T follicular helper cell (primary cell): ENCODE measurements around the gene MAN2A1.
"Not testable (repeated sequence)": the region's sequence is repeated elsewhere in the genome, so short reads cannot be mapped to it uniquely, and the experiment has no call there.

ENCODE experiments used
- DNase-seq: peaks from one replicate; pipeline ENCODE4 v3.0.0-alpha.2; 2020; ENCODE audit warnings: low read depth

The MAN2A1 gene

DNA sequence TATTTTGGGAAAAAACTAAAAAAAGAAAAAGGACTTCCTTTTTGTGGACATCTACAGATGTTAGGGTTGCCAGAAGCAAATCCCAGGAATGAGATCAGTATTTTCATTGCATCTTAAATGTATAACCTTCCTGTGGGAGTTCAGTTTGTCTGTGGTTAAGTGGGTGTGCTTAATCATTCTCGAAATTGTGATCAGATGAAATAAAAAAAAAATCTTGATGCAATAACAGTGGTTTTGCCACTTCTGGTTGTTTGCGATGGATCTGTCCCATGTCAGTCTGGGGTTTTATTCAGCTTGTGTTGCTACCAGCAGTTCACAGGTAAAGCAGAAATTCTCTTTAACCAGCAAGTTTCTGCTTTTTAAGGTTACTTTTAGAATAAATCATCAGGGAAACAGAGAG, 179.0 kb downstream of the MAN2A1 start:
- no peak for DNase-seq

DNA sequence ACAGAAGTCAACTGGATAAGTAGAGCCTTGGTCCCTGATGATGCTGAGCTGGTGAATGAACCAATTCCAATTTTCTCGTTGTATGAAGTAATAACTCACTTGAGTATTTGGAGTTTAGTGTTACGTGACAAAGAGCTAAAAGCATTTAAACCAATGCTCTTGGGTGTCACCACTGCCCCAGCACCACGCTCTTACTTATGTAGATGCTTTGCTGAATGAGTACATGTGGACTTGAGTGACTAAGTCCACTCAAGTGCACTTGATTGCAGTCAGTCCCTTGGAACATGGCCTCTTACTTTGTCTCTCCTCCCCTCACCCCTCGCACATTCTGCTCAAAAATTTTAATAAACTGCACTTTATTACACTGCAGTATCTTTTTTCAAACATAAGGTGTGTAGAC, 184.0 kb downstream of the MAN2A1 start:
- DNase-seq, result no peak

DNA sequence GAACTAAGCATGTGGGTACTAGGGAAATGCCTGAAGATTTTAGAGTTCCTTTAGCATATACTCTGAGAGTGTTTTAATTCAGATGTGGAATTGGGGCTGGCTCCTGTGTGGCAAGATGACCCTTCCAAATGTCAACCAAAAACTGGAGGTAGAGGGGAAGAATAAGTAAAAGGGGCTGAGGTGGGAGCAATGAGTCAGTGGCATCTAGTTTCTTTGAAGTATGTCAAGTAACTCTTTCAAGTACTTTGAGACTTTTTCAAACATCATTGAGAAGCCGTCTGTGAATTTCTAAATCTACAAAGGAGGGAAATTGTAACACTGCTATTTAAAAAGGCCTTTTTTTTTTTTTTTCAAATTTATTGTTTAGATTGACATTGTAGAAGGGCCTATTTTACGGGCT, 184.4 kb downstream of the MAN2A1 start:
- DNase-seq, result no peak

DNA sequence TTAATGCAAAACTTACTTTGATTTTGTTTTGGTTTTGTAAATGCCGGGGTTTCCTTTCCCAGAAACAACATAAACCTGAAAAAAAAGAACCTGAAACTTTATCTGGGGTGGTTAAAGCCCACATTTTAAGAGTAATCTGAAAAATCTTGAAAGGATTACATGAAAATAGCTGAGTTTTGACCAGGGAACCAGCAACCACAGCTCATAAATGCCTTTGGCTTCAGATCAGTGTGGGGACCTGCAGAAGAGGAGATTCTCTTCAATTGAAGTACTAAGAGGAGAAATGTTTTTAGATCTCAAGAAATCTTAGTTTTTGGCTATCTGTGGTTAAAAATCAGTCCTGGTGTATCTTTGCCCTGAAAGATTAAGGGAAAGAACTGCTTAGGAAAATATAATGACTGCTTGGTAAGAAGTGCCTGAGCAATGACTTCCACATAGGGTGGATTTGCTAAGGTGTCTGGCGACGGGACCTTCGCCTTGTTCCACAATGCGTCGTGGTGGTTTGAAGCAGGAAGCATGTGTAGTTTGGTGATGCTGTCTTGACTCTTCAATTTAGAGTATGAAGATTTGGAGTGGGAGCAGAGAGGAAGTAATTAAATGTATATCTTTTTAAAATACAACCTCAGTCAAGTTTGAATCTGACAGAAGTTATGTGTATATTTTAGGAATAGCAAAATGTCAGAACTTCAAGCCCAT, 186.5 kb downstream of the MAN2A1 start:
- DNase-seq, result no peak

DNA sequence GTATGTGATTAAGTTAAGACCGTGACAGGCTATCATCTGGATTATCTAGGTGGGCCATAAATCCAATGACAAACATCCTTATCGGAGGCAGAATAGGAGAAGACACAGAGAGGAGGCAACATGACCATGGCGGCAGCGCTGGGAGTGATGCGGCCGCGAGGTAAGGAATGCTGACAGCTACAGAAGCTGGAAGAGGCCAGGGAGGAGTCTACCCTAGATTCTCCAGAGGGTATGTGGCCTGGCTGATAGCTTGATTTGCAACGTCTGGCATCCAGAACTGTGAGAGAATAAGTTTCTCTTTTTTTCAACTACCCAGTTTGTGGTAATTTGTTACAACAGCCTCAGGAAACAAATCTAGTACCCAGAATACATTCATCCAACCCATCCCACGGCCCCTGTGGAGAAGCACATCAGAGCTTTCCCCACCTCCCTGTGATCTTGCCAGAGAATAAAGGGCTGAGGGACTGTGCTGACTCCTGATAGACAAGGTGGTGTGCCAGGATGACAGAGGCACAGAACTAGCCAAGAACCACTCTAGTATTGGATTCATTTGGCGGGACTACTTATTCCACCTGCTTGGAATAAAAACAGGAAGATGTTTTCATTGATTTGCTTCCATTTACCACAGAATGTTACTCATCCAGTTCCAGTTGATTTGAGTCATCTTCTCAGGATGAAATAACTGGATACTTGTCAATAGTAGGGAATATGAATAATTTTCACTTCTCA, 187.4 kb downstream of the MAN2A1 start:
- no peak for DNase-seq

DNA sequence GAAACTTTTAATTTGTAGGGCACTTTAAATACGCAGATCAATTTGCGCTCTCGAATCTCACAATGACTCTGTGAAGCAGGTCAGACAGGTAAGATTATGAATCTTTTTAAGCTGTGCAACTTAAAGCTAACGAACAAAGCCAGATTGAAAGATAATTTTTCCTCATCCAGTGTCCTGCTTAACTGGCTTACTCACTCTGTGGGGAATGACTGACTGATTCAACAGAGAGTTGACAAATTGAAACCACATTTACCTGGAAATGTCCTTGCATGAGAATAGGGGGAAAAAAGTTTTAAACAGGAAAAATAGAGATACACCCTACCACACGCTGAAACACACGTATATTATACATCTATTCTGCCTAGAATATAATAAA, 187.9 kb downstream of the MAN2A1 start:
- DNase-seq, result no peak

DNA sequence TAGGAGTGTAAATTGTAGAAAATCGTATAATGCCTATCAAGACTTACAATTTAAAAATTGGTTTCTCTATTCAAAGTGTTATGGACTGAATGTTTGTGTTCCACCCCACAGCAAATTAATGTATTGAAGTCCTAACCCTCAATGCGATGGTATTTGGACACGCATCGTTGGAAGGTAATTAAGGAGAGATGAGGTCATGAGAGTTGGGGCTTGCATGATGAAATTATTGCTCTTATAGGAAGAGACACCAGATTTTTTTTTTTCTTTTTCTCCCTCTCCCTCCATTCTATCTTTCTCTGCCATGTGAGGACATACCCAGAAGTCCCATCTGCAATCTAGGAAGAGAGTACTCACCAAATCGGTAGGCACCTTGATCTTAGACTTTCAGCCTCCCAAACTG, 189.2 kb downstream of the MAN2A1 start:
- no peak for DNase-seq

DNA sequence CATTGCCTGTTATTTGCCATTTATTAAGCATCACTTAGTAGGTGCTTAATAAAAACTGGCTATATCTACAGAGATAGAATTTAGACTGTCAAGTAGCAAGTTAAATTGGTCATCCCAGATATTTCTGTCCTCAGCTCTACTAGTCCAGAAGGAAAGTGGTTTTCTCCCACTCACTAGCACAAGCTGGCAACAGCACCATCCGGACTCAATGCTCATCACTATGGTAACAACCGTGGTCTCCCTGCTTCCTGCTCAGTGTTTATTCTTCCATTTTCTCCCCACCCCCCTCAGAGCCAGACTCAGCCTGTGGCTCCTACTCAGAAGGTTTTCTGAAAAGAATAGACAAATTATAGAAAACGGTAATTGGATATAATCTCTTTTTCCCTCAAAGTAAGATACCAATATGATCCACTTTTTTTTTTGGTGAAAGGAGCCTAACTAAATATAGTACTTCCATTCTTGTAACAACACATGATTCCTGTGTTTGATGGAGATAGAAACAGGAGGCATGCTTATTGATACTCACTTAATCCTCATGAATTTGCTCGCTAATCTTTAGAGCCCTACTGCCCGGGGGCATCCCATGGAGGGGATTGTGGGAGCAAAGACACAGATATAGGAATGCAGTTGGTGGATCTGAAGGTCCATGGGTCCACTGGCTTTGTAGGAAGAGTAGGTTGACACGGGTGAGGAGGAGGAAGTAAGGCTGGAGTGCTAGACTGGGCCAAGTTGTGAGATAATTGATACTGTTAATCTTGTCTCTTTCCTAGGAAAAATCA, 191.4 kb downstream of the MAN2A1 start:
- DNase-seq, result no peak

DNA sequence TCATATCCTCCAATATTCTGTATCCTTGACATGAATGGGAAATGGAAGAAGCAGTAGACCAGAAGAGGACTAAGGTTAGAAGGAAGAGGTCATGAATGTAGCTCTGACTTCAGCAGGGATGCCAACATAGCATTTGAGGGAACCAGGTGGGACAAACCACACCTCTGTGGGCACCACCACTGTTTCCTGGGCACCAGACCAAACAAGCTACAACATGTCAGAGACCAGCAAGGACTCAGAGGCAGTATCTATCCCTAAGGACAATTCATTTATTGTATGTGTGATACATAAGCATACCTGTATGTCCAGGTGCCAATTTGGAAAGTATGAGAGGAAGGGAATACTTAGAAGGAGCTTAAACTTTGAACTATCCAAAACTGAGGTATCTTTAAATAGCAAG, 192.8 kb downstream of the MAN2A1 start:
- DNase-seq, result no peak

DNA sequence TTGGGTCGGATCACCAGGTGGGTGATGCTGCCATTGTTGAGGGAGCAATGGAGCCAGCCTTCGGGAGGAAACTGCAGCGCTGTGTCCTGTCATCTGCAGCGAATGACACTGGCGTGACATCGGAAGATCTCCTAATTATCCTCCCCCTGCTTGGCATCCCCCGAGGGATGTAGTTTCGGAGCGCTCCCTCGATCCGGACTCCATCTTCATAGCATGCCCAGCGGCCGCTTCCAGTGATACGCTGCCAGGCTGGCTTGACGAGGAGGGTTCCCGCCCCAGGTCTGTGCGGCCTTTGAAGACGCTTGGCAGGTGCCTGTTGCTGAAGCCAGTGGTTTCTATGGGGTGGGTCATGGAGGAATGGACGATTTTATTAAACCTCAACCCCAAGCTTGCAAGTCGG, 194.9 kb downstream of the MAN2A1 start:
- no peak for DNase-seq

DNA sequence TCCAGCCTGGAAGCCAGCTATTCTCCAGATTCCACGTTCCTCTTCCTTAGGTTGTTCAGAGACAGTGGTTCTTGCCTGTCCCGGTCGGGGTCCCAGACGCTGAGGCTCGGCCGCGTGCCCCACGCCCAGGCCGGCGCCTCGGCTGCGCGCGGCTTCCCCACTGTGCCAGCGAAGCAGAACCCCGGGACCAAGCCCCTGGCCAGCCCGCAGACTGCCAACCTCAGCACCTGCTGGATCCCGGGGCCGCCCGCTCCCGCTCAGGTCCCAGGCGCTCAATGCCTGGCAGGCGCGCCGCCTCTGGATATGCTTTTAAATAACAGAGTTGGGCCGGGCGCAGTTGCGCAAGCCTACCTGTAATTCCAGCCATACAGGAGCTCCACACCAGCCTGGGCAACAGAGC, 195.5 kb downstream of the MAN2A1 start:
- no peak for DNase-seq

DNA sequence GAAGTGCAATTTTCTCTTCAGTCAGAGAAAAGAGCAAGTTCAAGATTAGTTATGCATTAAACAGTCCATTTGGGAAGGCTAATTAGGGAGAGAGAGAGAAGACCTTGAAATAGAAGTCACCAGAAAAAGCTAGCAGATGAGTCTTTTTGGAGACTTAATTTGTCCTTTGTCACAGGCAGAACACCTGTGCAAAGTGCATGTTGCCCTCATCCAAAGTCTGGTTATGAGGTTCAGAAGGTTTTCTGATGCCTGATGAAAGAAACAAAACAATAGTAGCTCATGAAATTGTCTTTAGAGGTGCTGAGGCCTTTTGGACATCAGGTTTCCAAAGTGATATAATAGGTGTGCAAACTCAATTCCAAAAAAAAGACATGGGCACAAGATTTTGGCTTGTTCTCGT, 199.3 kb downstream of the MAN2A1 start:
- DNase-seq, result no peak

DNA sequence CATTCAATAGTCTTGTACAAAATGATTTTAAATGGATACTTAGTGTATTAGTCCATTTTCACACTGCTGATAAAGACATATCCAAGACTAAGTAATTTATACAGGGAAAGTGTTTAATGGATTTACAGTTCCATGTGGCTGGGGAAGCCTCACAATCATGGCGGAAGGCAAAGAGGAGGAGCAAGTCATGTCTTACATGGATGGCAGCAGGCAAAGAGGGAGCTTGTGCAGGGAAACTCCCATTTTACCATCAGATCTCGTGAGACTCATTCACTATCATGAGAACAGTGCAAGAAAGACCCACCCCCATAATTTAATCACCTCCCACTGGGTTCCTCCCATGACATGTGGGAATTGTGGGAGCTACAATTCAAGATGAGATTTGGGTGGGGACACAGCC, 203.5 kb downstream of the MAN2A1 start:
- DNase-seq, result not testable (repeated sequence)

DNA sequence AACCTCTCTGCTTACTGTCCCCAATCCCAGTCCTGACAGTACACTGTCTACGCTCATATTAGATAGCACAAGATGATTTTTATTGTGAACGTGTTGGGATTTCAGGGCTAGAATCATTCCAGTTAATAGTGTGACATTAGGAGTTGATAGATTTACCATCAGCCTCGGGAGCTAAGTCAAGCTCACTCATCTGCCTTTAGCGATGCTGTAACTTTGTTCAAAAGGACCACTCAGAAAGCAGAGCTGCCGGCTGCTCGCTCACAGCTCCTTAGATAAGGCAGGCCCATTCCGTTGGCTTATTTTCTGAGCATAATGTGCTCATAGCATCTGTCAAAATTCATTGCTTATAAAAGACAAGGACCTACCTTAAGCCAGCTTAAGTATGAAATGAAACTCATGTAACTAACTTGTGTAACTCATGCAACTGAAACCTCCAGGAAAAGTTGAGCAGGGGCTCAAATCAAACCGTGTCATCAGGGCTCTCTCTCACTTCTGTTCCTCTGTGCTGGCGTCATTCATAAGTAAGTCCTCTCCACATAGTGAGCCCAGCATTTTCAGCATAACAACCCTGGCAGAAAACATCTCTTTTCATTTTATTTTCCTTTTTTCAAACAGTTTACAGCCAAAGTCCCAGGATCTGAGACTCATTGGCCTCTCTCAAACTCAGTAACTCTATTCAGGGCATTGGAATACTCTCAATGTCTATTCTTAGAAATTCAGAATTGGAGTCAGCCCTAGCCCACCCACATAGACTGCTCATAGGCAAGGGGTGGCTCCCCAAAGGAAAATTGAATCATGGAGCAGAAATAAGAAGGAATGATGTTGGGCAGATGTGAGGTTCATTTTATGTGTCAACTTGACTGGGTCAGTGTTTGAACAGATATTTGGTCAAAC, 208.8 kb downstream of the MAN2A1 start:
- DNase-seq, result no peak

DNA sequence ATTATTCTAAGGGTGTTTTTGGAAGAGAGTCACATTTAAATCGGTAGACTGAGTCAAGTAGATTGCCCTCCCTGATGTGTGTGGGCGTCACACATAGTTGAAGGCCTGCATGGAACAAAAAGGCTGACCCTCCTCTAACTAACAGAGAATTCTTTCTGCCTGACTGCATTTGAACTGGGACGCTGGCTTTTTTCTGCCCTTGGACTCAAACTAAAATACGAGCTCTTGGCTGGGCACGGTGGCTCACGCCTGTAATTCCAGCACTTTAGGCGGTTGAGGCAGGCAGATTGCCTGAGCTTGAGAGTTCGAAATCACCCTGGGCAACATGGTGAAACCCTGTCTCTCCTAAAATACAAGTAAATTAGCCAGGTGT, 209.4 kb downstream of the MAN2A1 start:
- no peak for DNase-seq

DNA sequence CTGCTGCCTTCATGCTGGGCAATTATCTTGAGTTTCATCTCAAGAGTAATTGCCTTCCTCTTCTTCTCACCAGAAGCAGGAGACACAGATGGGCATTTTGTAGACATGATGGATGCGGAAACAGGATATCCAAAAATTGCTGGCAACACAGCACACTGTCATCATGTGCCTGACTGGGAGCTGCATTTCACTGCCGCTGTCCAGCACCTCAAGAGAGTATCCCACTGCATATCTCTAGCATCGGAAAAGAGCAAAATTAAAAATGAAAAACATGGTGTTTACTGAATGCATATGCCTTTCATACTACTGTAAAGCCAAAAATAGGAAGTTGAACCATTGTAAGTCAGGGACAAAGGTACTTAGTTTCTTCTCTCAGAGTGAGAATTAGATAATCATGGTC, 210.7 kb downstream of the MAN2A1 start:
- no peak for DNase-seq

DNA sequence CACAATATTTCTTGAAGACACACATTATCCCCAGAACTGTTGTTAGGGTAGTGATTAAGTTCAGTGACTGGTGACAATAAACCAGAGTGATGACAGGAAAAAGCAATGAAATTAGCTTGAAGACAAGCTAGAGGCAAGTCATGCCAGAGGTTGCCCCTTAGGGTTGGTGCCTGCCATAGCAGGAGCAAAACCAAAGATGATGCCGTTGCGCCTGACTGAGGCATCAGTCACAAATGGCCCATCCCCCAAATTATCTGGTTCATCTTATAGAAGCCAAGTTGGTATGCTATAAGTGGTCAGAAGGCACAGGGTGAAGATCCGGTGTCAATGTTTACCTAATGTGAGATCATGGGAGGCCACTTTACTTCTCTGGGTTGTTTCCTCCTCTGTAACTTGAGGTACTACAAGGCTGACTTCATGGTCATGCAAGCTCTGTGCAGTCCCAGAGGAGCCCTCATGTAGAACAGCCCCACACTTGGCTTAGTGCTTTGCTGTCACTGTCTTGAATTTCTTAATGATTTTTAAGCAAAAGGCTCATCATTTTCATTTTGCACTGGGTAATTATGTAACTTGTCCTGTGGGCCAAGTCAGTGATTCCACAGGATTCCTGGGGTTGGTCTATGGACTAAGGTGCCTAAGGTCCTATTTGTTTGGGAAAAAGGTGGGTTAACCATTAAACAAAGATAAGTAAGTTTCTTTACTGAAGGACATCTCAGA, 211.3 kb downstream of the MAN2A1 start:
- no peak for DNase-seq

DNA sequence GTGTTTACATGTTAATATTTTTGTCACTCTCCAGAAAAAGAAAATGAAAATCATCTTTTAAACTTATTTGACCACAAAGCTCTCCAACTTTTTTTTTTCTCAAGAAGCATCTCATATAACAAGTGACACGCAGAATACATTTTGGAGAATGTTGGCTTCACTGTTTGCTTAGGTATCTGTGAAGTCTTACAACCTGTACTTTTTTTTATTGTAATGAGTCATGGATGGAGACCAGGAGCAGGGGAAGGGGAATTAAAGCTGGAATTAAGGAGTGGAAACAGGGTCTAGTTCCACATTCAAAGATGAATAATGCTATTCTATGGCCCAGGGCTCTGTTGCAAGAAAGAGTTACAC, 211.9 kb downstream of the MAN2A1 start:
- no peak for DNase-seq

DNA sequence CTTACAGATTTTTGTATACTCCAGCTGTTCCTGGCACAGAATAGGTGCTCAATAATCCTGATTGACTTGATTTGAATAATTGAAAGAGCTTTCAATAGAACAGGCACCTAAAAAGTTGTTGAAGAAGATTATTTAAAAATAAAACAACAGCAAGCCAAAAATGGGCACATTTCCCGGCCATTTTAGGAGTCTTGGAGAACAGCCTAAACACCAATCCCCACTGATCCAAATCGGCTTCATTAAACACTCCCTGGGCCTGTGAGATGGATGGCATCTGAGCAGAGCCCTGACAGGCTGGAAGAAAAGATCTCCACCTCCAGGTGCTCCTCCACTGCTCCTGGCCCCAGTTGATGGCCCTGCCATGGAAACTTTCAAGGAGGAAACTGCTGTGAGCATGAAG, 213.3 kb downstream of the MAN2A1 start:
- no peak for DNase-seq

DNA sequence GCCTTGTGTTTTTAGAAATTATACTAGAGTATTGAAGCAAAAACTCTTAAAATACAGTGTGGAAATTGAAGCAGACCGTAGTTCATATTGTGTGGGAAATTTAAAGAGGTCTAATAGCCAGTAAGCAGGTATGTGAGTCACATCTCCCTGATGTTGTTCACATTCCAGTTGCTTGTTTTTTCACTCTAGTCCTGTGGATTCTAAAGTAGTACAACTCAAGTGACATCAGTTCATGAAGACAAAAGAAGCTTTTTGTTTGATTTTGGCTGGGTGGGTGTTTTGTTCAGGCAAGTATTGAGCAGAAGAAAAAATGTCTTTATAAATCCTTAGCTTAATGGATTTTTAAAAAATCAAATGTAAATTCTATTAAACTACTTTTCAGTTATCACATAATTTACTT, 216.2 kb downstream of the MAN2A1 start:
- DNase-seq, result no peak

DNA sequence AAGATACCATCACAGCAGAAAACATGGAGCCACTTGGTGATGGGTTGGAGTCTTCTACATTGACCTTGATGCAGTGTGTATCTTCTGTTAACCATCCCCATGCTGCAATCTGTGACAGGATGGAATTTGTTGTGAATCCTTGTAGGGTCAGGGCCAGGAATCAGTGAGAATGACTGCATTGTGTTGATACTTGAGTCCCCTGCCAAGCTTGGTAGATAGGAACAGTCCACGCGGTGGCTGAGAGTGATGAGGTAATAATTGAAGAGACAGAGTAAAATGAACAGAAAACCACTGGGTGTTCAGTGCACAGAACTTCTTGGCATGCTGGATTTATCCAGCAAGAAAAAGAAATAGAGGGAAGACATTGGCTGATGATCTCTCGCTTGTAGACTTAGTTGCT, 217.5 kb downstream of the MAN2A1 start:
- DNase-seq, result no peak

DNA sequence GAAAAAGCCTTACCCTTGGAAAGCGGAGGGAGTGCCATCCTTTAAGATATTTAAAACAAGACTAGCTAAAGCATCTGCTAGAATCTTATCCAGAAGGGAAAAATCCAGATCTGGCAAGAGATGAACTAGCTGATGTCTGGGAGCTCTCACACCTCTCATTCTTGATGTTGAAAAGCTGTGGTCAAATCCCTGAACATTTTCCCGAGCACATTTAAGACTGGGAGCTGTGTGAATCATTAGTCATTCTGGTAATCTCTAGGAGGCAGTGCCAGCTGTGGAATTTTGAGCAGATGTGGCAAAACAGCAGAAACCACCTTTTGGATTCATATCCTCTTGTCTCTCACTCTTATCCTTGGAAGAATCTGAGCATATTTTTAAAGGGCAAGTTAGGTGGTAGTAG, 218.0 kb downstream of the MAN2A1 start:
- DNase-seq, result no peak
